Measurements from ENCODE around the gene RNASE2. TPM values are rescaled to one million over a fixed set of nuclear protein-coding genes. Genes with fewer than 3 reads are reported as not detected.

The RNASE2 gene
- total RNA-seq, 1 experiment from 2014 or later, result not detected

DNA sequence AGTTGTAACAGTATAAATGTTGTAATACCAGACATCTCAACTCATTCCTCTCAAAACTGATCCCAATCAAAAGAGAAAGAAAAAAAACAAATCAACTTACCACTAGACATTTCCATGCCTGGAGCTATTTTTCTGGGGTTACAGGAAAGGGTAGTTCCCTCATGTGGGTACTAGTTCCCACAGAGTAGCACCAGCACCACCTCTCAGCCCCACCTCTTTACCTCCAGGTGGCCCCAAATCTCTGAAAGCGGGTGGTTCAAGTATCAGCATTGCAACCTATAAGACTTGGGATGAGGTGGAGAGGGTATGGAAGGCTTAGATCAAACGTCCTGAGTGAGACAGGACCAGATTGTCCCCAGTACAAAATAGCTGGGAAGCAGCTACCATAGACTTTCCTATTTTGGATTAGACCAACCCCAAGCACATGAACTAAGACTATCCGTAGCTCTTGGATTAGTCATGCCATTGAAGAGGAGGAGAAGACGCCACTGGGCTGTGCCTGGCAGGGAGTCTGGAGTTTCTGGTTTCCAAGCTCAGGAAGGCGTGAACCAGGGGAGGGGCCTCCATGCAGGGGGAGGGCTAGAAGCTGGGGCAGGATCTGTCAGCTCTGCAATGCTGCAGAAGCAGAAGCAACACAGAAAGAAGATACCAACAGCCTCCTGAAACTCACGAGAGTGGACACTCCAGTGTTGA lies 43.5 kb downstream of the RNASE2 start, which contains the start of gene SLC39A2:
TSS of gene SLC39A2 (plus strand) at position 620 of the 693 bp plus-strand sequence. CDS start 154 bp downstream, outside the sequence.
- peaks cover 17% of the 10 kb centered on the region; the same call in 1 of the 2 replicates for H3K4me1 ChIP-seq
- Mint-ChIP-seq H3K27me3 (ENCODE audit: insufficient read depth, unreplicated experiment) (no peaks in the 10 kb centered on the region), H3K27ac (ENCODE audit: unreplicated experiment) (no peak within 1 kb of the TSS), H3K36me3 (ENCODE audit: insufficient read depth, unreplicated experiment) (peaks cover 27% of the 10 kb centered on the region), H3K9me3 (ENCODE audit: unreplicated experiment) (no peaks in the 10 kb centered on the region), H3K4me1 (ENCODE audit: low read depth, unreplicated experiment) (peaks cover 9% of the 10 kb centered on the region), H3K4me3 (ENCODE audit: unreplicated experiment) (no peak within 1 kb of the TSS)
- no peaks in the 10 kb centered on the region for H3K27me3 ChIP-seq (replicated peaks; ENCODE audit: control insufficient read depth, insufficient read depth, low read length)
- H3K36me3 ChIP-seq (ENCODE audit: control insufficient read depth, insufficient read depth, low read length), result no peaks in the 10 kb centered on the region
- no peak for DNase-seq
- TF ChIP-seq, protein P1, sequence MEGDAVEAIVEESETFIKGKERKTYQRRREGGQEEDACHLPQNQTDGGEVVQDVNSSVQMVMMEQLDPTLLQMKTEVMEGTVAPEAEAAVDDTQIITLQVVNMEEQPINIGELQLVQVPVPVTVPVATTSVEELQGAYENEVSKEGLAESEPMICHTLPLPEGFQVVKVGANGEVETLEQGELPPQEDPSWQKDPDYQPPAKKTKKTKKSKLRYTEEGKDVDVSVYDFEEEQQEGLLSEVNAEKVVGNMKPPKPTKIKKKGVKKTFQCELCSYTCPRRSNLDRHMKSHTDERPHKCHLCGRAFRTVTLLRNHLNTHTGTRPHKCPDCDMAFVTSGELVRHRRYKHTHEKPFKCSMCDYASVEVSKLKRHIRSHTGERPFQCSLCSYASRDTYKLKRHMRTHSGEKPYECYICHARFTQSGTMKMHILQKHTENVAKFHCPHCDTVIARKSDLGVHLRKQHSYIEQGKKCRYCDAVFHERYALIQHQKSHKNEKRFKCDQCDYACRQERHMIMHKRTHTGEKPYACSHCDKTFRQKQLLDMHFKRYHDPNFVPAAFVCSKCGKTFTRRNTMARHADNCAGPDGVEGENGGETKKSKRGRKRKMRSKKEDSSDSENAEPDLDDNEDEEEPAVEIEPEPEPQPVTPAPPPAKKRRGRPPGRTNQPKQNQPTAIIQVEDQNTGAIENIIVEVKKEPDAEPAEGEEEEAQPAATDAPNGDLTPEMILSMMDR (IDR thresholded peaks at IDR 0.05; ENCODE audit: insufficient read depth in 1 of 2, low read depth in 1 of 2, low read length in 1 of 2, severe bottlenecking in 1 of 2, unreplicated experiment in 1 of 2), result no peak
- intact Hi-C loops (cut with micrococcal nuclease; ENCODE audit: unreplicated experiment), result no loop called here
- no peak within 1 kb of the TSS for H3K4me3 ChIP-seq (ENCODE audit: low read depth, low read length)
- no peaks in the 10 kb centered on the region for H3K9me3 ChIP-seq
- ChIA-PET CTCF (interaction anchor here (1.5 to 3.1 kb wide), 4 partner anchors 16 to 141 kb away, joined by 6 to 22 read pairs (median 11); no protein-coding TSS in a partner anchor), POLR2A (interaction anchor here (0.5 to 0.6 kb wide), 2 partner anchors 26 to 384 kb away, joined by 3 to 6 read pairs; no protein-coding TSS in a partner anchor)
- no TSS peak for BruUV-seq (replicated peaks)

DNA sequence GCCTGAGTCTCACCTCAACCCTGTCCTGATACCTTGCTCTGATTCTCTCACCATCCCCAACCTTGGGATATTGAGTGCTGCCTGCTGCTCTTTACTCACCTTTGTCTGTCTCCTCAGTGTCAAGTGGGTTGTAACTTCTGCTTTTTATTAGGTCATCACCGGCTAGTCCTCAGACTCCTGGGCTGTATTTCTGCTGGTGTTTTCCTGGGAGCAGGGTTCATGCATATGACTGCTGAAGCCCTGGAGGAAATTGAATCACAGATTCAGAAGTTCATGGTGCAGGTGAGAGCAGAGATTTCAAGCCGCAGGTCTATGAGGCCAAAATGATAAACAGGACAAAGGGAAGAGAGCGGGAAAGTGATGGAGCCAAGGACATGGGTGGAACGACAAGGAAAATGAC lies 44.3 kb downstream of the RNASE2 start:
- H3K4me1 ChIP-seq, result peaks cover 17% of the 10 kb centered on the region; the same call in 1 of the 2 replicates
- peaks cover 9% of the 10 kb centered on the region for H3K4me1 Mint-ChIP-seq (ENCODE audit: low read depth, unreplicated experiment)
- H3K9me3 ChIP-seq, result no peaks in the 10 kb centered on the region
- BruUV-seq (replicated peaks), result no TSS peak
- no peak overlapping the region for H3K4me3 ChIP-seq (ENCODE audit: low read depth, low read length)
- DNase-seq, result no peak
- no peak overlapping the region for H3K4me3 Mint-ChIP-seq (ENCODE audit: unreplicated experiment)
- TF ChIP-seq, protein P1 (IDR thresholded peaks at IDR 0.05; ENCODE audit: insufficient read depth in 1 of 2, low read depth in 1 of 2, low read length in 1 of 2, severe bottlenecking in 1 of 2, unreplicated experiment in 1 of 2), result no peak
- H3K9me3 Mint-ChIP-seq (ENCODE audit: unreplicated experiment), result no peaks in the 10 kb centered on the region
- H3K27ac Mint-ChIP-seq (ENCODE audit: unreplicated experiment), result no peak overlapping the region
- H3K36me3 ChIP-seq (ENCODE audit: control insufficient read depth, insufficient read depth, low read length), result no peaks in the 10 kb centered on the region
- ChIA-PET CTCF (interaction anchor here (1.5 to 3.1 kb wide), 3 partner anchors 15 to 142 kb away, joined by 6 to 22 read pairs (median 15); no protein-coding TSS in a partner anchor), POLR2A (interaction anchor here (0.5 kb wide), 1 partner anchor 26 kb away, joined by 6 read pairs; no protein-coding TSS in a partner anchor)
- H3K27me3 Mint-ChIP-seq (ENCODE audit: insufficient read depth, unreplicated experiment), result no peaks in the 10 kb centered on the region
- H3K36me3 Mint-ChIP-seq (ENCODE audit: insufficient read depth, unreplicated experiment), result peaks cover 23% of the 10 kb centered on the region
- no peaks in the 10 kb centered on the region for H3K27me3 ChIP-seq (replicated peaks; ENCODE audit: control insufficient read depth, insufficient read depth, low read length)
- intact Hi-C loops (cut with micrococcal nuclease; ENCODE audit: unreplicated experiment), result no loop called here

DNA sequence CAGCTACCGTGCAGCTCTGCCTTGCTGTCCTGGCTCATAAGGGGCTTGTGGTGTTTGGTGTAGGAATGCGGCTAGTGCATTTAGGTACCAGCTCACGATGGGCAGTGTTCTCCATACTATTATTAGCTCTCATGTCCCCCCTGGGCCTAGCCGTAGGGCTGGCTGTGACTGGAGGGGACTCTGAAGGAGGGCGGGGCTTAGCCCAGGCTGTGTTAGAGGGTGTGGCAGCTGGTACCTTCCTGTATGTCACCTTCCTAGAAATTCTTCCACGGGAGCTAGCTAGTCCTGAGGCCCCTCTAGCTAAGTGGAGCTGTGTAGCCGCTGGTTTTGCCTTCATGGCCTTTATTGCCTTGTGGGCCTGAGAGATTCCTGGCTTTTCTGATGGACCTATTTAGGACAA lies 45.9 kb downstream of the RNASE2 start:
- intact Hi-C loops (cut with micrococcal nuclease; ENCODE audit: unreplicated experiment), result no loop called here
- no TSS peak for BruUV-seq (replicated peaks)

More for the DNA sequence above, 45.9 kb downstream of the RNASE2 start:
- CTCF ChIA-PET, result no interaction called here
- Mint-ChIP-seq H3K4me3 (ENCODE audit: unreplicated experiment) (no peak overlapping the region), H3K36me3 (ENCODE audit: insufficient read depth, unreplicated experiment) (peaks cover 11% of the 10 kb centered on the region), H3K27me3 (ENCODE audit: insufficient read depth, unreplicated experiment) (no peaks in the 10 kb centered on the region), H3K4me1 (ENCODE audit: low read depth, unreplicated experiment) (peaks cover 9% of the 10 kb centered on the region), H3K9me3 (ENCODE audit: unreplicated experiment) (no peaks in the 10 kb centered on the region), H3K27ac (ENCODE audit: unreplicated experiment) (no peak overlapping the region)
- DNase-seq, result no peak
- Histone ChIP-seq H3K4me1 (peaks cover 17% of the 10 kb centered on the region; the same call in 1 of the 2 replicates), H3K36me3 (ENCODE audit: control insufficient read depth, insufficient read depth, low read length) (no peaks in the 10 kb centered on the region), H3K4me3 (ENCODE audit: low read depth, low read length) (no peak overlapping the region), H3K9me3 (no peaks in the 10 kb centered on the region), H3K27me3 (replicated peaks; ENCODE audit: control insufficient read depth, insufficient read depth, low read length) (no peaks in the 10 kb centered on the region)
- TF ChIP-seq, protein P1 (IDR thresholded peaks at IDR 0.05; ENCODE audit: insufficient read depth in 1 of 2, low read depth in 1 of 2, low read length in 1 of 2, severe bottlenecking in 1 of 2, unreplicated experiment in 1 of 2), result no peak
- POLR2A ChIA-PET, result no interaction called here
